ENCODE measurements around the gene VMAC. TPM values are rescaled to one million over a fixed set of nuclear protein-coding genes. Genes with fewer than 3 reads are reported as not detected.

The VMAC gene
- total RNA-seq, 1 donor from 2014 or later, result 4.6 TPM

- H3K9ac ChIP-seq, result no peak overlapping the region
- Mint-ChIP-seq H3K27me3 (ENCODE audit: insufficient read depth, low read depth) (no peaks in the 10 kb centered on the region), H3K36me3 (peaks cover 3% of the 10 kb centered on the region), H3K9me3 (no peaks in the 10 kb centered on the region), H3K4me1 (peaks cover 90% of the 10 kb centered on the region), H3K4me3 (peak overlapping the region; percentile 72), H3K27ac (peak overlapping the region; percentile 72)
- TF ChIP-seq EZH2 (IDR thresholded peaks at IDR 0.05), result no peak
- TF ChIP-seq CTCF (IDR thresholded peaks at IDR 0.05), result no peak
- TF ChIP-seq EZH2phosphoT487 (IDR thresholded peaks at IDR 0.05), result no peak
- H3K4me1 ChIP-seq, result peaks cover 87% of the 10 kb centered on the region
- no peak overlapping the region for H3K4me3 ChIP-seq
- H3K9me3 ChIP-seq (ENCODE audit: low read depth), result no peaks in the 10 kb centered on the region
- H3K4me2 ChIP-seq, result peak overlapping the region; percentile 75
- H3K36me3 ChIP-seq, result no peaks in the 10 kb centered on the region
- H3F3A ChIP-seq (ENCODE audit: low read depth), result peaks cover 49% of the 10 kb centered on the region
- H4K20me1 ChIP-seq (ENCODE audit: low read depth), result peaks cover 100% of the 10 kb centered on the region
- no peak for DNase-seq (ENCODE audit: low spot score)
- H3K79me2 ChIP-seq (ENCODE audit: low read depth), result peaks cover 95% of the 10 kb centered on the region
- no peaks in the 10 kb centered on the region for H3K27me3 ChIP-seq
- peak overlapping the region; percentile 77 for H3K27ac ChIP-seq
- H2AFZ ChIP-seq (replicated peaks), result no peak overlapping the region
Measured at GRCh38 chr19:5952193-5953029, 47.7 kb downstream of the VMAC start.

GRCh38 chr19:5953030-5953589 is 48.4 kb downstream of the VMAC start:
- Mint-ChIP-seq H3K27me3 (ENCODE audit: insufficient read depth, low read depth) (no peaks in the 10 kb centered on the region), H3K4me1 (peaks cover 90% of the 10 kb centered on the region), H3K9me3 (no peaks in the 10 kb centered on the region), H3K4me3 (peak overlapping the region; percentile 22), H3K27ac (peak overlapping the region; percentile 6), H3K36me3 (peaks cover 2% of the 10 kb centered on the region)
- Histone ChIP-seq H3K9me3 (ENCODE audit: low read depth) (no peaks in the 10 kb centered on the region), H4K20me1 (ENCODE audit: low read depth) (peaks cover 100% of the 10 kb centered on the region), H2AFZ (replicated peaks) (no peak overlapping the region), H3K9ac (no peak overlapping the region), H3K36me3 (no peaks in the 10 kb centered on the region), H3F3A (ENCODE audit: low read depth) (peaks cover 45% of the 10 kb centered on the region), H3K4me3 (no peak overlapping the region), H3K4me2 (peak overlapping the region; percentile 40), H3K27me3 (no peaks in the 10 kb centered on the region), H3K4me1 (peaks cover 87% of the 10 kb centered on the region), H3K79me2 (ENCODE audit: low read depth) (peaks cover 95% of the 10 kb centered on the region), H3K27ac (no peak overlapping the region)
- TF ChIP-seq CTCF (IDR thresholded peaks at IDR 0.05) (no peak), EZH2phosphoT487 (IDR thresholded peaks at IDR 0.05) (no peak), EZH2 (IDR thresholded peaks at IDR 0.05) (no peak)
- DNase-seq (ENCODE audit: low spot score), result no peak

GRCh38 chr19:5953680-5954213 is 49.1 kb downstream of the VMAC start:
- Mint-ChIP-seq H3K36me3 (peaks cover 2% of the 10 kb centered on the region), H3K4me3 (peak overlapping the region; percentile 22), H3K9me3 (no peaks in the 10 kb centered on the region), H3K27ac (peak overlapping the region; percentile 6), H3K4me1 (peaks cover 88% of the 10 kb centered on the region), H3K27me3 (ENCODE audit: insufficient read depth, low read depth) (peaks cover 2% of the 10 kb centered on the region)
- peaks cover 100% of the 10 kb centered on the region for H4K20me1 ChIP-seq (ENCODE audit: low read depth)
- no peak for TF ChIP-seq CTCF (IDR thresholded peaks at IDR 0.05)
- no peak for TF ChIP-seq EZH2 (IDR thresholded peaks at IDR 0.05)
- TF ChIP-seq EZH2phosphoT487 (IDR thresholded peaks at IDR 0.05), result no peak
- no peak for DNase-seq (ENCODE audit: low spot score)
- no peak overlapping the region for H3K4me3 ChIP-seq
- no peaks in the 10 kb centered on the region for H3K9me3 ChIP-seq (ENCODE audit: low read depth)
- H3K4me1 ChIP-seq, result peaks cover 87% of the 10 kb centered on the region
- H3K9ac ChIP-seq, result no peak overlapping the region
- peaks cover 95% of the 10 kb centered on the region for H3K79me2 ChIP-seq (ENCODE audit: low read depth)
- H3K27me3 ChIP-seq, result no peaks in the 10 kb centered on the region
- peaks cover 39% of the 10 kb centered on the region for H3F3A ChIP-seq (ENCODE audit: low read depth)
- H2AFZ ChIP-seq (replicated peaks), result no peak overlapping the region
- H3K27ac ChIP-seq, result no peak overlapping the region
- H3K36me3 ChIP-seq, result no peaks in the 10 kb centered on the region
- H3K4me2 ChIP-seq, result peak overlapping the region; percentile 40

All from neural progenitor cell (in vitro differentiated cells).